GM21717 (cell line): ENCODE results near the gene DGKZ.

Experiments
- ATAC-seq: cut with Tn5 transposase; IDR thresholded peaks from one replicate; pipeline ENCODE4 v1.9.1; 2021; ENCODE audit warnings: mild to moderate bottlenecking, moderate library complexity; ENCODE audit not compliant: unreplicated experiment

The DGKZ gene

GRCh38 chr11:46327829-46328228, 19.4 kb upstream of the DGKZ start:
- no peak for ATAC-seq

GRCh38 chr11:46330154-46330553, 17.1 kb upstream of the DGKZ start:
- no peak for ATAC-seq

- no peak for ATAC-seq
These were observed 16.5 kb upstream of the DGKZ start for GRCh38 chr11:46330563-46331281.

GRCh38 chr11:46331282-46331984, 15.8 kb upstream of the DGKZ start:
- ATAC-seq = no peak

- ATAC-seq = no peak
These were observed 15.1 kb upstream of the DGKZ start for GRCh38 chr11:46332093-46332567.

- ATAC-seq = no peak
These were observed 14.5 kb upstream of the DGKZ start for GRCh38 chr11:46332568-46333393.

- ATAC-seq = no peak
These were observed 13.8 kb upstream of the DGKZ start for GRCh38 chr11:46333394-46333947.

DNA sequence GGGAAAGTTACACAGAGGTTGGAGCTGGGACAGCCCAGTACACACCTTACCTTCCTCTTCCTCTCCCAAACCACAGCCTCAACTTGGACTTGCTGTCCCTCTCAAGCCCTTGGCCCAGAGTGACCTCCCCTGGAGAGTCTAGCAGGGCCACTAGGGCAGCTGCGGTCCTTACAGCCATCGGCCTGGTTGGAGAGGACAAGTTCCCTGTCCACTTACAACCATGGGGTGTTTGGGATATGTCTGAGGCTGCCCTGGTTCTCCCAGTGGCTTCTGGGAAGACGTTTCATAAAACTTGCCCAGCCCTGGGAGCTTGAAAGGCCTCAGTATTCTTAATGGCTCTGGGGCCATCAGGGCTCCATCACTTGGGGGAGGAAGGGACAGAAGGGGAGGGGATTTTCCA, 13.1 kb upstream of the DGKZ start:
- ATAC-seq = no peak

- ATAC-seq = no peak
These were observed 12.0 kb upstream of the DGKZ start for GRCh38 chr11:46335271-46335670.

GRCh38 chr11:46335890-46336562, 11.2 kb upstream of the DGKZ start:
- no peak for ATAC-seq

DNA sequence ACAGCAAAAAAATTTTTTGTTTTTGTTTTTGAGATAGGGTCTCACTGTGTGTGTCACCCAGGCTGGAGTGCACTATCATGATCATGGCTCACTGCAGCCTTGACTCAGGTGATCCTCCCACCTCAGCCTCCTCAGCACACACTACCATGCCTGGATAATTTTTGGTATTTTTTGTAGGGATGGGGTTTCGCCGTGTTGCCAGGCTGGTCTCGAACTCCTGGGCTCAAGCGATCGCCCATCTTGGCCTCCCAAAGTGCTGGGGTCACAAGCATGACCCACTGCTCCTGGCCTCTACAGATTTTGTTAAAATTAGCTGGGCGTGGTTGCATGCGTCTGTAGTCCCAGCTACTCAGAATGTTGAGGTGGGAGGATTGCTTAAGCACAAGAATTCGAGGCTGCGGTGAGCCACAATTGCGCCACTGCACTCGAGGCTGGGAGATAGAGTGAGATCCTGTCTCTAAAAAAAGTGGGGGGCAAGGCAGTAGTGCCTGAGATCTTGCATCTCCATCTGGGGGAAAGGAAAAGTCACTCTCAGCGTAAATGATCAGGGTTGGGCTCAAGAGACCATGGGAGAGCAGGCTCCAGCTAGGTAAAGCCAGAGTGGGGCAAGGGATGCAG, 10.6 kb upstream of the DGKZ start:
- no peak for ATAC-seq

DNA sequence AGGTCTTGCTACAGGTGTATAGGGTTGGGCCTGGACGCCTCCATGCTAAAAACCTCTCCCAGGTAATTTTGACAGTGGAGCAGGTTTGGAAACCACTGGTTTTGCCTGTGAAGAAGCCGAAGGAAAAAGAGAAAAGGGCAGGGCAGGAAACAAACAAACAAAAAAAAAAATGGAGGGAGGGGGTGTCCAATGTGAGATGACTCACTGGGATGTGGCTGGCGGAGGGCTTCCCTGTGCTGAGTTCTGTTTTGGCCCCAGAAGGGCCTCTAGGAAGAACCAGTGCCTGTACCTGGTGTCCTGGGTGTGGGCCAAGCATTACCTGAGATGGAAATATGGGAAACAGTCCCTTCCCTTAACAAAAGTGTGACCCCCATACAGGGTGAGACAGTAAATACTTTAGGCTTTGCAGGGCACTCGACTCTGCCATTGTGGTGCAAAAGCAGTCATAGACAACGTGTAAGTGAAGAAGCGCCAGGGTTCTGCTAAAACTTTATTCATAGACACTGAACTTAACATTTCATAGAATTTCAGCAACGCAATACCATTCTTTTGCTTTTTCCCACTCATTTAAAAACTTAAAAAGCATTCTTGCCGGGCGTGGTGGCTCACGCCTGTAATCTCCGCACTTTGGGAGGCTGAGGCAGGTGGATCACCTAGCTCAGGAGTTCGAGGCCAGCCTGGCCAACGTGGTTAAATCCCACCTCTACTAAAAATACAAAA, 9.5 kb upstream of the DGKZ start:
- no peak for ATAC-seq

GRCh38 chr11:46338636-46338987, 8.7 kb upstream of the DGKZ start:
- no peak for ATAC-seq

DNA sequence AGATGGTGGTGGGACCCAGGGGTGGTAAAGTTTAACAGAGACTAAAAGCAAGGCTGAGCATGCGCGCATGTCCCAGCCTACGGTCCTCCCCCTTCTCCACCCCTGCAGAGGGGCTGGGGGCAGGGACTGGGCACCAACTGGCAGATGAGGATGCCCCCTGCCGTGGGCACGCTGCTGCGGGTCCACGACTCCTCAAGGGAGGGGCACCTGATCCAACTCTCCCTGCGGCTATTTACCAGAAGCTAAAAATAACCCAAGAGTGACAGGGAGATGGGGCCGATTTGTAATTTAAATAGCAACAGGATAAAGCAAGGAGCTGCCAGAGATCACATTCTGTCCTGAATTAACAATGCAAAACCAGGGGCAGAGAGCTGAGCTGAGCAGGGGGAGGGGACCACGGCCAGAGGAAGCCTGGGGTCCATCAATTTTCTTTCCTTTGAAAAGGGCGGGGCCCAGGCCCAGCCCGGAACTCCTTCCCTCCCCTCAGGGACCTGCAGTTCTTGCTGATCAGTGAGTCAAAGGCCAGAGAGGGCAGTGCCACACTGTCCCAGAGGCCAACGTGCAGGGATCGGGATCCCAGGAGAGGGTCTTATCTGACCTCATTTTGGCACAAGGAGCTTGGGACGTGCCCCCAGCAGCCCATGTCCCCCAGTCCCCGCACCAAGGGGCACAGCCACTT, 8.1 kb upstream of the DGKZ start:
- ATAC-seq = no peak

DNA sequence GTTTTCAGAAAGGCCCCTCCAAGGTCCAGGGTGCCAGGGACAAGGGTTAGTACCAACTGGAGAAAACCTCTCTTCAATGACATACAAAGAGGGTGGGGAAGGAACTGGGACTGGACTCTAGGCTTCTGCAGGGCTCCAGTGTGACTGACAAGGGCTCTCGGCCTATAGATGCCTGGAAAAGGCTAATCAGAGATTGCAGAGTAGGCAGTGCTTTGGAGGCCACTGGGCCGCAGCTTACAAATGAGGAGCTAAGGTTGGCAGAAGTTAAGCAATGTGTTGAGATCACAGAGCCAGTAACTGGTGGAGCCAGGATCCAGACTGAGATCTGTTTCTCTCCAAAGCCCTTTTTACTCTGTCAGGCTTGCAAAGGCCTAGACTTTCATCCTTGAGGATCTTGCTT, 7.4 kb upstream of the DGKZ start:
- ATAC-seq = no peak

DNA sequence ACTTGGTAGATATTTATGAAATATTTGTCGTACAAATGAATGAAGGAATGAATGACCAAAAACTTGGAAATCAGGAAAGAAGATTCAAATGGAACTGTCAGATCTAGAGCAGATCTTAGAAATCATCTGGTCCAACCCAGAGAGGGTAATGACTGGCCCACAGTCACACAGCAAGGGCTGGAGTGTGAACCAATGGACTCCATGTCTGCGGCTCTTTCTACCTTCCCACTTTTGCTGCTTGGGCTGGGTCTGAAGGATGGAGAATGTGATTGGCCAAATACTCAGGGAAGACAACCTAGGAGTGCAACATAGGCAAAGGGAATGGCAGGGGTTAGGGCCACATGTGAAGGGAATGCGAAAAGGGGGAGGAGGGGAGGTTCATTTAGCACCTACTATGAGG, 5.8 kb upstream of the DGKZ start:
- ATAC-seq = no peak

- no peak for ATAC-seq
These were observed 5.0 kb upstream of the DGKZ start for GRCh38 chr11:46342239-46342638.

DNA sequence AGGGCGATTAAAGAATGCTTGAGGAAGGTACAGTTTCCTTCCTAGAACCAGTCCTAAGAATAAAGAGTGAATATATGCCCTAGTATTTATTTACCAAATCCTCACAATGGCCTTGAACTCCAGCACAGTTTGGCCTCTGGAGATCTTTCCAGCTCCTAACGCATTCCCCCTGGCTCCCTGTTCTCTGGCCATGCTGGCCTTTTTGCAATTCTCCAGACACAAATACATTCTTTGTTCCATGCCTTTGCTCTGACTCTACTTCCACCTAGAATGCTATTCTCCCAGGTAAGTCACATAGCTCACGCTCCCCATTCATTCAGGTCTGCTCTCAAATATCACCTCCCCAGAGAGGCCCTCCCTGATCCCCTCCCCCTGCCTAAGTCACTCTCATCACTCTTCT, 3.7 kb upstream of the DGKZ start:
- no peak for ATAC-seq

- ATAC-seq = no peak
These were observed 2.1 kb upstream of the DGKZ start for GRCh38 chr11:46345131-46345597.
